Measurements from ENCODE around the gene TNNC2. TPM values are rescaled to one million over a fixed set of nuclear protein-coding genes. Genes with fewer than 3 reads are reported as not detected.

Gene TNNC2
- total and polyA plus RNA-seq, 9 of the 15 experiments (the other 6 are each of a cell fraction or from before 2014, with no cell fraction given) = not detected

- TF ChIP-seq, protein P1, sequence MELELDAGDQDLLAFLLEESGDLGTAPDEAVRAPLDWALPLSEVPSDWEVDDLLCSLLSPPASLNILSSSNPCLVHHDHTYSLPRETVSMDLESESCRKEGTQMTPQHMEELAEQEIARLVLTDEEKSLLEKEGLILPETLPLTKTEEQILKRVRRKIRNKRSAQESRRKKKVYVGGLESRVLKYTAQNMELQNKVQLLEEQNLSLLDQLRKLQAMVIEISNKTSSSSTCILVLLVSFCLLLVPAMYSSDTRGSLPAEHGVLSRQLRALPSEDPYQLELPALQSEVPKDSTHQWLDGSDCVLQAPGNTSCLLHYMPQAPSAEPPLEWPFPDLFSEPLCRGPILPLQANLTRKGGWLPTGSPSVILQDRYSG (tag; conservative IDR thresholded peaks at IDR 0.05; ENCODE audit: low read depth) = peak; percentile 48; the same call in 1 of the 2 replicates
- no peak for TF ChIP-seq BCLAF1 (IDR thresholded peaks at IDR 0.05; ENCODE audit: borderline replicate concordance in 1 of 2, control insufficient read depth in 1 of 2, low read depth in 2 of 2, low read length in 1 of 2)
- TF ChIP-seq SIX5 (IDR thresholded peaks at IDR 0.05; ENCODE audit: borderline replicate concordance in 1 of 2, insufficient read depth in 1 of 2, low read depth in 1 of 2, low read length in 2 of 2) = no peak
- peak; percentile 88 for TF ChIP-seq SAP30 (IDR thresholded peaks at IDR 0.05; ENCODE audit: borderline replicate concordance, insufficient read depth, low read depth, low read length, poor library complexity, severe bottlenecking)
- TF ChIP-seq CLOCK (CRISPR knock-in tag; IDR thresholded peaks at IDR 0.05; ENCODE audit: borderline replicate concordance) = no peak
- TF ChIP-seq POLR2H (tag; IDR thresholded peaks at IDR 0.05; ENCODE audit: low read depth) = peak; percentile 88
- peak; percentile 35; the same call in 1 of the 2 replicates for TF ChIP-seq ZBTB7A (IDR thresholded peaks at IDR 0.05; ENCODE audit: borderline replicate concordance, control insufficient read depth, low read depth, low read length)
- peak; percentile 93 for TF ChIP-seq CHD2 (IDR thresholded peaks at IDR 0.05; ENCODE audit: low read depth, low read length)
- TF ChIP-seq ILK (tag; IDR thresholded peaks at IDR 0.05; ENCODE audit: borderline replicate concordance, low read depth) = no peak
- no peak for TF ChIP-seq ATF1 (CRISPR knock-in tag; IDR thresholded peaks at IDR 0.05)
- peak; percentile 92 for TF ChIP-seq ATF1 (tag; IDR thresholded peaks at IDR 0.05)
- TF ChIP-seq ESRRA (IDR thresholded peaks at IDR 0.05; ENCODE audit: borderline replicate concordance, low read depth) = 0 out of 2 replicates have a peak, but pooled peaks have one; percentile 18
- TF ChIP-seq ZNF124 (CRISPR knock-in tag; IDR thresholded peaks at IDR 0.05) = no peak
- no peak for TF ChIP-seq TEAD4 (IDR thresholded peaks at IDR 0.05; ENCODE audit: low read length)
- TF ChIP-seq TEAD4 (CRISPR knock-in tag; IDR thresholded peaks at IDR 0.05; ENCODE audit: borderline replicate concordance) = no peak
- TF ChIP-seq MTA3 (IDR thresholded peaks at IDR 0.05; ENCODE audit: borderline replicate concordance) = peak; percentile 88; the same call in 1 of the 2 replicates
- TF ChIP-seq, protein P2, sequence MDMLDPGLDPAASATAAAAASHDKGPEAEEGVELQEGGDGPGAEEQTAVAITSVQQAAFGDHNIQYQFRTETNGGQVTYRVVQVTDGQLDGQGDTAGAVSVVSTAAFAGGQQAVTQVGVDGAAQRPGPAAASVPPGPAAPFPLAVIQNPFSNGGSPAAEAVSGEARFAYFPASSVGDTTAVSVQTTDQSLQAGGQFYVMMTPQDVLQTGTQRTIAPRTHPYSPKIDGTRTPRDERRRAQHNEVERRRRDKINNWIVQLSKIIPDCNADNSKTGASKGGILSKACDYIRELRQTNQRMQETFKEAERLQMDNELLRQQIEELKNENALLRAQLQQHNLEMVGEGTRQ (CRISPR knock-in tag; IDR thresholded peaks at IDR 0.05) = no peak
- TF ChIP-seq KDM4B (IDR thresholded peaks at IDR 0.05; ENCODE audit: borderline replicate concordance in 2 of 2, low read depth in 1 of 2) = no peak; a peak in 1 of 4 replicates
These were observed 30.2 kb upstream of the TNNC2 start, which contains the start of the genes ACOT8 and ZSWIM3 (continued) for GRCh38 chr20:45857114-45857881.

All from K562 (cell line).